ENCODE measurements around the gene ADAMTS16.
A peak's percentile ranks its signal among the peaks of the same experiment; 100 is the strongest.

Gene ADAMTS16

DNA sequence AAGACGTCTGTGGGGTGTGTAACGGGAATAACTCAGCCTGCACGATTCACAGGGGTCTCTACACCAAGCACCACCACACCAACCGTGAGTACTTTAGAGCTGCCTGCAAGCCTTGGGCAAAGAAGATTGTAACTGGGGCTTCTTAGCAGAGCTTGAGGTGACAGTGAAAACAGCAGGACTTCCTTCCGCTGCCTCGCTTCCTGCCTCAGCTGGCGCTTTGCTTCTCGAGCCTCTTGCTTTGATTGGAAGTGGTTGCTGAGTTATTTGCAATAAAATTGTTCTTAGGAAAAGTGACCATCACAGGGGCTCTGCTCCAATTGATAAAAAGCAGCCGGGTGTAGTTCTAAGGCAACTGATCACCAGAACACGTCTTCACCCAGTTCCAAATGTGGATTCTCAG, 99.1 kb downstream of the ADAMTS16 start:
- no peak for DNase-seq

DNA sequence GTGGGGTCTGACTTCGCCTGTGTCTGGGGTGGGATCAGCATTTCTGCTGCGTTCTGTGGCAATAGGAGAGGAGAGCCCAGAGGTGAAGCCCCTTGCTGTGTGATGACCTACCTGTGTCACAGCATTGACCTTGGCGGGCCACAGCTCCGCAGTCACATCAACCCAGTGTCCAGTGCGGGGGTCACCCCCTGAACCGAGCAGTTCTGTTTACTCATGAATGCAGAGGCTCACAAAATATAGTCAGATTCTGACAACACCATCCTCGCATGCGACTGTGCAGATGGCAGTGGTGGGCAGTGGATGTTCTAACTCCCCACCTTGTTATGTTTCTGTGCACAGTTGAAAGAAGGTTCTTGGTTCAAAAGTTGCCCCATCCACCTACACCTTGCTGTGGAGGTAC, 100.1 kb downstream of the ADAMTS16 start:
- DNase-seq, result no peak

DNA sequence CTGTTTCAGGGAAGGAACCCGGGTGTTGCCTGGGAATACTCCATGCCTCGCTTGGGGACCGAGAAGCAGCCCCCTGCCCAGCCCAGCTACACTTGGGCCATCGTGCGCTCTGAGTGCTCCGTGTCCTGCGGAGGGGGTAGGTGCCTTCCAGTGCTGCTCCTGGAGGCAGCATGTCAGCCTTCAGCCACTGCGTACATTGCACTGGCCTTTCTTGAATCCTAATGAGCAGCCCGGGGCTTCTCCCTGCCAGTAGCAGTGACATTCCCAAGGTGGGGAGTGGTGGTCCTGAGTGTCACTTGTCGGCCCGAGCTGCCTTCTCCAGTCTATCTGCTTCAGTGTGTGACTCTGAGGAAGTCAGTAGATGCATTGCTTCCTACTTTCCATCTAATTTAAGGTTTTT, 101.9 kb downstream of the ADAMTS16 start:
- DNase-seq, result no peak

- DNase-seq, result no peak
Observed at GRCh38 chr5:5246736-5247135, 106.6 kb downstream of the ADAMTS16 start.

DNA sequence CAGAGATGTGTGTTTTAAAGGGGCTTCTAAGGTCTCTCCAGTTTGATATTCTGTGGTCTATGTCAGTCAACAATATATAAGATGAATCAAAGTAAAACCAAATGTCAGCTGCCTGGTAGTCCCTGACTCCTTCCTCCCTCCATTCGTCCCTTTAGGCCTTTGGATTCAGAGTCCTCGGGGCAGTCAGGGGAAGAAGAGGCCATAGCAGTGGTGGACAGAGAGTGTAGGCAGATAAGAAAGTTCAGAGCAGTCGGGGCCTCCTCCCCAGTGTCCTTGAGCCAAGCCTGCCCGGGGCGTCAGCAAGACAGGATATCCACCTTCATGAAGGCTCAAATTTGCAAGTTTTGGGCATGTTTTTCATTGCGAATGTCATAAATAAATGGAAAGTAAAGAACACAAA, 110.6 kb downstream of the ADAMTS16 start:
- no peak for DNase-seq

GRCh38 chr5:5252106-5252505, 112.0 kb downstream of the ADAMTS16 start:
- DNase-seq, result no peak

DNA sequence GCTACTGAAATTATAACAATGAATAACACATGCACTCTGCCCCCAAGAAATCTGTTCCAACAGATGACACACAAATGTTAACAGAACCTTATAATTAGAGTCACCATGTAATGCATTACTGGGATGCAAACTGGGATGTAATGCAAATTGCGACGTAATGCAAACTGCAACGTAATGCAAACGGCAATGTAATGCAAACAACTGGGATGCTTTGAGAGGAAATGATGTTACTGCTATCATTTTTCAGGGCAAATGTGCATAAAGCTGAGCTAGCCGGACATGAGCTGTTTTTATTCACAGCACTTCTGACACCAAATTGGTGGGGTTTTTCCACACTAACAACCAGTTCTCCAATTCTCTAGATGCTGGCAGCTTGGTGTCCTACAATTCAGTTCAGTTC, 117.2 kb downstream of the ADAMTS16 start:
- no peak for DNase-seq

DNA sequence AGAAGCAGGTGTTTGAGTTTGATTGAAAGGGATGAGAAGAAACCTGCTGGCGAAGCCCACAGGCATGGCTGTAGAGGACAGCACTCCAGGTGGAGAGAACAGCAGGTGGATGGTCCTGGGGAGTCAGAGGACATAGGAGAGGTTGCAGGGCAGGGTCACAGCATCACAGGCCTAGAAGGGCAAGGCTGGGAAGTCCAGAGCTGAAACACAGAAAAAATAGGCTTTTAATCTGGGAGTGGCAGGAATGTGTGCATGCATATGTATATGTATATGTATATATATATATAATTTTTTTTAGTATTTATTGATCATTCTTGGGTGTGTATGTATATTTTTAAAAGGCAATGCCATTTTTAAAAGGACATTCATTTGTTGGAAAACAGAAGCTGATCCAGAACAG, 118.4 kb downstream of the ADAMTS16 start:
- DNase-seq, result no peak

DNA sequence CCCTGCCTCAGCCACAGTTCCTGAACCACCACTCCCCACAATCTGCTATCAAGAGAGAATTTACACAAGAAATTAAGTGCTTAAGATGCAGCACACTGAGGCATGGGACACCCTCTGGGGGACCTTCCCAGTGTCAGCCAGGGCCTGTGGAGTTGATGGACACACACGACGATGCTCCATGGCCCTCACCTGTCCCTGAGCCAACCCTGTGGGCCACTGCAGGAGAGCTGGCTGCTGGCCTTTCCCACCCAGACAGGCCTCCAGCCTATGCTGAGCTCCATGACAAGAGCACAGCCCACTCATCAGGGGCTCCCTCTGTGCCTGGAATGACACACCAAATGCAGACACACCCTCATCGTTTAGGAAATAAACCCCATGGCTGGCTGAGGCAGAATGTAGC, 124.6 kb downstream of the ADAMTS16 start:
- no peak for DNase-seq

GRCh38 chr5:5266297-5266696, 126.2 kb downstream of the ADAMTS16 start:
- no peak for DNase-seq

- no peak for DNase-seq
Observed at GRCh38 chr5:5270161-5270560, 130.0 kb downstream of the ADAMTS16 start.

DNA sequence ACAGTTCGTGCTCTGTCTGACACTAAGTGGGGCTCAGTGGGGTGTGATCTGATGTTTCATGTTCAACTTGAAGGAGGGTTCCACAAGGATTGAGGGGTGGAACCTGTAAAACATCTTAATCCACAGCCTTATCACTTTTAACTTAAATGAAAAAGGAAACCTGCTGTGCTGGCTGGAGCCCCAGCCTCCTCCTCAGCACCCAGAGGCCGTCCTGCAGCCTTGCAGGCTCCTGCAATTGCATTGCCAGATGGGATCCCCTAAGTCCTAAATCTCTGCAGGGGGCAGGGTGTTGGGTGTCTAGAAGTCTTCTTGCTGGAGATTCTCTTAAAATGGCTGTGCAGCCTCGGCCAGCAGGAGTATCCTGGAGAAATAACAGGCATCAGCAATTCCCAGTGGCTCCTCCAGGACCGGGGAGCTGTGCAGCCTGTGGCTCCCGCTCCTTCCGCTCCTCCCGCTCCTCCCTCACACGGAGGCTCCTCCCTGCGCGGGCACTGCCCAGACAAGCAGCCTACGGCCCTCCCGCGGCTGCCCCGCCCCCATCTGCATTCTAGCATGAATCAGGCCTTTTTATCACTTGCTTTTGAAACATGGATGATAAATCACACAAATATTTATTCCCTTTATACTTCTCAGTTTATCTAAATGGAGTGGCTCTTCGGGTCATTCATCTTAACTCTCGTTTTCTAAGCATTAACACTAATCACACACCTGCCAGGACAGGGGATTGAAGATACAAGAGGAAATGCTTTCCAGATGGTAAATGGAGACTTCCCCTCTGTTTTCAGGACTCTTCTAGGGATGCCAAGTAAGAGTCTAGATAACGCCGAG, 131.0 kb downstream of the ADAMTS16 start:
- DNase-seq, result peak; percentile 71 to 85

- no peak for DNase-seq
Observed at GRCh38 chr5:5271786-5272321, 131.7 kb downstream of the ADAMTS16 start.

DNA sequence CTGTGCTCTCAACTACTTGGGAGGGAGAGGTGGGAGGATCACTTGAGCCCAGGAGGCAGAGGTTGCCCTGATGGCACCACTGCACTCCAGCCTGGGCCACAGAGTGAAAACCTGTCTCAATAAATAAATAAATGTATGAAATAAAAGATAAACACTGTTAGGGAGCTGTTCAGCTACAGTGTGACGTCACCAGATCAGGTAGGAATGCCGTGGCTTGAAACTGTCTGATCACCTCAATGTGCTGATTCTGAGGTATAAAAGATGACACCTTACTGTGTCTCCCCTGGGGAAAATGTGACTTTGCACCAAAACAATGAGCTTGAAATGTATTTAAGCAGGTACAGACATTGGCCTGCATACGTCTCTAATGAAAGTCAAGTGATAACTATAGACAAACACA, 133.3 kb downstream of the ADAMTS16 start:
- no peak for DNase-seq

DNA sequence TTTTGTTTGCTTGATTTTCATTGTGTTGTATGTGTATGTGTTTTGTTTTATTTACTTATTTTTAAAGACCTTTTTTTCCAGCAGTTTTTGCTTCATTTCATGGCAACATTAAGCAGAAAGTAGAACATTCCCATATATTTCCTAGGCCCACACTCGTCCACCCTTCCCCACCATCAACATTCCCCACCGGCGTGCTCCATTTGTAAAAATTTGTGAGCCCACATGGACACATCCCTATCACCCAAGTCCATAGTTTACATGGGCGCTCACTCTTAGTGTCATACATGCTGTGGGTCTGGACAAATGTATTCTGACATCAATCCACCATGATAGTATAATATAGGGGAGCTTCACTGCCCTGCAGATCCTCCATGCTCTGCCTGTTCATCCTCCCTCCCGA, 133.8 kb downstream of the ADAMTS16 start:
- no peak for DNase-seq

GRCh38 chr5:5275211-5275610, 135.1 kb downstream of the ADAMTS16 start:
- no peak for DNase-seq

GRCh38 chr5:5276430-5276829, 136.3 kb downstream of the ADAMTS16 start:
- DNase-seq, result no peak

DNA sequence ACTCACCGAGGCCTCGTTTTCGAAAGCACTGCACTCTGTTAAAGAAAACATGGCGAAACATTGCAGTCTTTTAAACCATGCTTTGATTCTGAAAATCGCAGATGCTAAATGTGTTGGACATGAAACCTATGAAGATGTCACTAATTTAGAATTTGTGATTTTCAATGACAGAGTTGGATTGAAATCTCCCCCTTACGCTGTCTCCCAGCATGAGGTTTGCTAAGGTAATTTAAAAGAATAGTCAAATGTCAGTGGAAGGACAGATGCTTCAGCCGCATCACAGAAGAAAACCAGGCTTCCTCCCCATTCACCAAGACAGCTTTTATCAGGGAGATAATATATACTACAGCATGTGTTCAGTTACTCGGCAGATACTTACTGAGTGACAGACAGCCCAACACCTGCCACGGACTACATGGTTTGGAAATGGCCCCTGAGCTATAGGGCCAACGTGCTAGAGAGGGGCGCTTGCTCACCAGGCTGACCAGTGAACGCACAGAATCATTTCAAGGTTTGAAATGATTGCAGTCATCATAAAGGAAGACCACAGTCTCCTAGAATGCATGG, 136.9 kb downstream of the ADAMTS16 start:
- no peak for DNase-seq

DNA sequence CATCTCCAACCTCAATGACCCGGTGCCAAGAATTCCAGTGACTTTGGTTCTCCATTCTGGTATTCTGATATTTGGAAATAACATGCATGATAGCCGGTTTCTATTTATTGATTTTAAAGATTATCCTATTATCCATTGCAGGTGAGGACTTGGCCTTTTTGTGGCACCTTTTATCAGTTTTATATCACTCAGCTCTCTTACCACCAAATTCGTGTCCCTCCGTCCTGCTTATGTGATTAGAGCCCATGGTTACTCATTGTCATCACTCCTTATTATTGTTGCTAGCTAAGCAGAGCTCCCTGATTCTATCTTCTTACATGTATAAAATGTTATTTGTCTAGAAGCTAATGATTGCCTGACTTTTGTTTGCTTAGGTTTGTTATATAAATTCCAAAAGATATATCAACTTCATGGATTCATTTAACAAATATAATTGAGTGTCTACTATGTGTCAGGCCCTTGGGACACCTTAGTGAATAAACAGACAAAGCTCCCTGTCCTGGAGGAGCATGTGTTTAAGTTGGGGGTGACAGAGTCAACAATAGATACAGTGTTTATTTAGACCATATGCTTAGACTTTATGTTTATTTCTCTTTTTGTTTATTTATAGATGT, 138.2 kb downstream of the ADAMTS16 start:
- no peak for DNase-seq

DNA sequence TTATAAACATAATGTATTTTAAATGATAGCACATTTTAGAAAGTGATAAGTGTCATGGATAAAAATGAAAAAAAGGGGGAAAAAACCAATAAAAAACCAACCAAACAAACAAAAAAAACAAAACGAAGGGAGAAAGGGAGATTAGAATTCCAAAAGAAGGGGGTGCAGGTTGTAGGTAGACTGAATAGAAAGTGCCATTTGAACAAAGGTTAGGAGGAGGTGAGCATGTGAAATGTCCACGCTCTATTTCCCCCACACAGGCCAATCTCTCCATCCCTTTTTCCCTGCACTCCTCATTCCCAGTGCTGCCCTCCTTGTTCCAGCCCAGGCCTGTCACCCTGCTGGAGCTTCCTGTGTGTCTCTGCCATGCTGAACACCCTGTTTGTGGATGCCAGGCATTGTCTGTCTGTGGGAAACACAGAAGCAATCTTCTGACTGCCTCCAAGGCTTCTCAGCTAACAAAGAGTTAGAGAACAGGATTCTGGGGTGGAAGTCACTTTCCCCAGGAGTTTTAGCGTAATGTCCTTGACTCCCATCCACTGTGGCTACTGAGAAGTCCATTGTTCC, 138.8 kb downstream of the ADAMTS16 start:
- DNase-seq, result no peak

- no peak for DNase-seq
Observed at GRCh38 chr5:5285906-5286305, 145.8 kb downstream of the ADAMTS16 start.

DNA sequence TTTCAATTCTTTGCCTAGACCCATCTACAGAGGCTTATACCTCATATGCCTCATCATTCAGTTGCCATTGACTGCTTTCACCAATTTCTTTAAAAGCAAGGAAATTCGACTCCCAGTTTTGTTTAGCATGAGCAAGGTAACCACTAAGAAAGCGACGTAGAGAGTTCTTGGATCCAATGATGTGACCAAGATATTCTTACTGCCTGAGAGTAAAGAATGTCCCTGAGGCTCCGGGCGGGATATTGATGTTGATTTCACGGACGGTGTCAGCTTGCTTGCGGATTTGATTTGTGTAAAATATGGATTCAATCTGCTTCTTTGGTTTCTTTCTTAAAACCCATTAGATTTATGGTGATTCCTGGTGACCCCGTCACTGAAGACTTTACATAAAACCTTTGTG, 147.3 kb downstream of the ADAMTS16 start:
- DNase-seq, result no peak

DNA sequence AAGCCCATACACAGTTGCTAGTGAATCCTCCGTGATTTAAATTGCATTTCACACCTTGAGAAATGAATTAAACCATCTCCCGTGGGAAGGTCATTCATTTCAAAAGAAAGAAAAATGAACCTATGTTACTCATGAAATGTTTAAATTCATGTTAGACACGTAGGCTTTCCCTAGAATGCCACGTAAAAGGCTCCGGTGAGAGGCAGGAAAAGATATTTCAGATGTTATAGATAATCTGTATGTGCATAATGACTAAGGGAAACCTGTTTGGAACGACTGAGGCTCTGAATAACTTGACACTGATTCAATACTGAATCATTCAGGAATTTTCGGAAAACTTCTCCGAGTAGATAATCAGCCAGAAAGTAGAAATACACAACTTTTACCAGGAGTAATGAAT, 148.1 kb downstream of the ADAMTS16 start:
- no peak for DNase-seq

GRCh38 chr5:5289537-5289936, 149.4 kb downstream of the ADAMTS16 start:
- no peak for DNase-seq

Data from SHP77 (cell line).